Measurements from ENCODE around the gene DPF3. TPM values are rescaled to one million over a fixed set of nuclear protein-coding genes. Genes with fewer than 3 reads are reported as not detected.
A peak's percentile ranks its signal among the peaks of the same experiment; 100 is the strongest.

The DPF3 gene
- total RNA-seq, 4 donors from 2014 or later: 0.22 to 5.4 (median 2.7) TPM

- TF ChIP-seq EP300 (IDR thresholded peaks at IDR 0.05) (no peak), CTCF (IDR thresholded peaks at IDR 0.05) (no peak), POLR2A (IDR thresholded peaks at IDR 0.05) (no peak)
- H3K4me3 ChIP-seq: no peak overlapping the region
- no peaks in the 10 kb centered on the region for H3K36me3 ChIP-seq
- H3K27ac ChIP-seq: peak overlapping the region in 1 of 4 donors; percentile 55
- no peak for DNase-seq (ENCODE audit: low spot score in 2 of 2)
- WGBS, 2 donors: 76 to 80% methylated on average over 12 of the region's 12 CpGs
- no peaks in the 10 kb centered on the region for H3K9me3 ChIP-seq
- H3K27me3 ChIP-seq: no peaks in the 10 kb centered on the region
- peaks cover 0 to 7% (median 2%) of the 10 kb centered on the region in 4 donors for H3K4me1 ChIP-seq
These were observed 193.3 kb downstream of the DPF3 start for GRCh38 chr14:72700338-72701236.

- no peaks in the 10 kb centered on the region for H3K36me3 ChIP-seq
- no peaks in the 10 kb centered on the region for H3K9me3 ChIP-seq
- peak in 1 of 2 donors; percentile 24 for DNase-seq (ENCODE audit: low spot score in 2 of 2)
- H3K27me3 ChIP-seq: no peaks in the 10 kb centered on the region
- peak in 1 of 2 donors; percentile 69 for TF ChIP-seq EP300 (IDR thresholded peaks at IDR 0.05)
- no peak for TF ChIP-seq CTCF (IDR thresholded peaks at IDR 0.05)
- H3K4me1 ChIP-seq: peaks cover 0 to 7% (median 2%) of the 10 kb centered on the region in 4 donors
- no peak overlapping the region for H3K4me3 ChIP-seq
- 14 to 21% methylated on average over 3 of the region's 3 CpGs for WGBS, 2 donors
- H3K27ac ChIP-seq: peak overlapping the region in 1 of 4 donors; percentile 55
These were observed 194.0 kb downstream of the DPF3 start for GRCh38 chr14:72699852-72700257.

- 72 to 73% methylated on average over 4 of the region's 4 CpGs for WGBS, 2 donors
- no peaks in the 10 kb centered on the region for H3K27me3 ChIP-seq
- peaks cover 0 to 7% (median 2%) of the 10 kb centered on the region in 4 donors for H3K4me1 ChIP-seq
- TF ChIP-seq CTCF (IDR thresholded peaks at IDR 0.05): no peak
- no peak for TF ChIP-seq POLR2A (IDR thresholded peaks at IDR 0.05)
- no peak for TF ChIP-seq EP300 (IDR thresholded peaks at IDR 0.05)
- no peak overlapping the region for H3K4me3 ChIP-seq
- no peaks in the 10 kb centered on the region for H3K9me3 ChIP-seq
- no peak for DNase-seq (ENCODE audit: low spot score in 2 of 2)
- peak overlapping the region in 1 of 4 donors; percentile 55 for H3K27ac ChIP-seq
- H3K36me3 ChIP-seq: no peaks in the 10 kb centered on the region
These were observed 194.5 kb downstream of the DPF3 start for GRCh38 chr14:72699443-72699842.

- no peaks in the 10 kb centered on the region for H3K4me1 ChIP-seq
- 32 to 49% methylated on average over 3 of the region's 3 CpGs for WGBS, 2 donors
- H3K27ac ChIP-seq: no peak overlapping the region
- H3K36me3 ChIP-seq: no peaks in the 10 kb centered on the region
- TF ChIP-seq POLR2A (IDR thresholded peaks at IDR 0.05) (no peak), CTCF (IDR thresholded peaks at IDR 0.05) (no peak), EP300 (IDR thresholded peaks at IDR 0.05) (no peak)
- no peak for DNase-seq (ENCODE audit: low spot score in 2 of 2)
- H3K27me3 ChIP-seq: no peaks in the 10 kb centered on the region
- no peak overlapping the region for H3K4me3 ChIP-seq
- no peaks in the 10 kb centered on the region for H3K9me3 ChIP-seq
These were observed 201.2 kb downstream of the DPF3 start for GRCh38 chr14:72692696-72693095.

GRCh38 chr14:72690324-72690723 is 203.6 kb downstream of the DPF3 start:
- no peak for TF ChIP-seq EP300 (IDR thresholded peaks at IDR 0.05)
- no peak for TF ChIP-seq POLR2A (IDR thresholded peaks at IDR 0.05)
- TF ChIP-seq CTCF (IDR thresholded peaks at IDR 0.05): no peak
- Histone ChIP-seq H3K4me3 (no peak overlapping the region), H3K4me1 (no peaks in the 10 kb centered on the region), H3K36me3 (no peaks in the 10 kb centered on the region), H3K27me3 (no peaks in the 10 kb centered on the region), H3K9me3 (no peaks in the 10 kb centered on the region), H3K27ac (no peak overlapping the region)
- DNase-seq (ENCODE audit: low spot score in 2 of 2): no peak
- WGBS, 2 donors: 83 to 93% methylated on average over 13 to 14 of the region's 14 CpGs
